NCI-H1048 (cell line): ENCODE data around the gene SLC17A4.
"Not testable (repeated sequence)": the region's sequence is repeated elsewhere in the genome, so short reads cannot be mapped to it uniquely, and the experiment has no call there.

ENCODE experiments used
- DNase-seq: peaks from one replicate; lab custom pipeline; 2025; lab: John Stamatoyannopoulos, UW

Gene SLC17A4, protein sequence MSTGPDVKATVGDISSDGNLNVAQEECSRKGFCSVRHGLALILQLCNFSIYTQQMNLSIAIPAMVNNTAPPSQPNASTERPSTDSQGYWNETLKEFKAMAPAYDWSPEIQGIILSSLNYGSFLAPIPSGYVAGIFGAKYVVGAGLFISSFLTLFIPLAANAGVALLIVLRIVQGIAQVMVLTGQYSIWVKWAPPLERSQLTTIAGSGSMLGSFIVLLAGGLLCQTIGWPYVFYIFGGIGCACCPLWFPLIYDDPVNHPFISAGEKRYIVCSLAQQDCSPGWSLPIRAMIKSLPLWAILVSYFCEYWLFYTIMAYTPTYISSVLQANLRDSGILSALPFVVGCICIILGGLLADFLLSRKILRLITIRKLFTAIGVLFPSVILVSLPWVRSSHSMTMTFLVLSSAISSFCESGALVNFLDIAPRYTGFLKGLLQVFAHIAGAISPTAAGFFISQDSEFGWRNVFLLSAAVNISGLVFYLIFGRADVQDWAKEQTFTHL

DNA sequence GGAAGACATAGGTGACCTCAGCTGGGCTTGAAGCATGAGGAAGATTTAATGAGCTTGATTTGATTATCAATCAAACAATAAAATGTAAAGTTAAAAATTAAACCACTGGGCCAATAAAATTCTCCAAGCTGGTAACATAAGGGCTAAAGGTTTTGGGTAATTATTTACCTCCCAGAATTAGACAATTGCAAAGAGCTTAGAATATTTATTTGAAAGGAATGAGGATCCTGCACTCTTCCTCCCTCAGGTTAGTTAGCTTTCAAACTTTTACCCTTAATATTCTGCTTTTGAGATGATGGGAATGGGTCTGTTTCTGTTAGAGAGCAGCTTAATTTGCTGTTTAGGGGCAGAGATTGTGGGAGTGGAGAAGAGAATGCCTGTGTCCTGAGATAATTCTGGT, at the start of gene SLC17A4:
Gene SLC17A4 (plus strand): TSS at position 208 of the 400 bp plus-strand sequence. CDS start 7,221 bp downstream, outside the sequence.
- no peak for DNase-seq

DNA sequence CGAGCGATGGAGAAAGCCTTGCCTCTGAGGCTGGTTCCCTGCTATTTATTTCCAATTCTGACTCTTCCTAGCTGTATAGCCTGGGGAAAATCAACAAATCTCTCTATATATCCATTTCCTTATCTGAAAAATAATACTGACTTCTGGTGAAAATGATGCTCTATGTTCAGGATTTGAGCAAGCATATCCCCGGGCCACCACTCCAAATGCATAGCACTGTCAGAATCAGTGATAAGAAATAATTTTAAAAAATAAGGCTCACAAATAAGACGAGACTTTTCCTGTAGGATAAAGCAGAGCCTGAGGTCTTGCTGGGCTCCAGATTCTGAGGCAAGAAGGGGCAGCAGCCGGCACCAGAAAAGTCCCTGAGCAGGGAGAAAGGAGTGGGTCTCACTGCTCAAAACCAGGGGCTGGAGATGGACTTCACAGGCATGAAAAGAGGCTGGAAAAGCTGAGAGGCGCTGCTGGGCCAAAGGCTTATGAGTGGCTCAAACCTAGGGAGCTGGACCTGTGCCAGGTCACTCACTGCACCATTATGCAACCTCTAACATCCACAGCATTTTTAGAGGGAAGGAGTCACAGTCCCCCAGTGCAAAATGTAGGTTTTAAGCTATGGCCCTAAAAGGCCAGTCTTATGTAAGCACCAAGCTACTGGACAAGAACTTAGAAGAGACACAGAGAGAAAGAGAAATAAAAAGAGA, 48.1 kb upstream of the SLC17A4 start:
- DNase-seq, result no peak

DNA sequence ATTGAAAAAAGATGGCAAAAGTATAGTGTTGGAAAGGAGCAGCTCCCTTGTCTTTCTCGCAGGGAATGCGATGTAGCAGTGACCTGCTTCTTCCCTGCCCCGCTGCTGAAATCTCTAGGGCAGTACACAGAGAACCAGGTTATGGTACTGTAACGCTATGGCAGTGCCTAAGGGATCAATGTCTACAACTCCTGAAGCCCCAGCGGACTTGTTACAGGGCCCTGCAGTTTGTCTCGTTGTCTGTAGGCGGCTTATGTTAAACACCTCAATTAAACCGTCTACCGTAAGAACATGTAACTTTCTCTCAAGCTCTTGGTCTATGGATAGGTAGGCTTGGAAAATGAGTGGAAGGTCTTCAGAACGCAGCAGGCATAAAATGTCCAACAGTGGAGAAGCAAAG, 44.8 kb upstream of the SLC17A4 start:
- DNase-seq, result no peak

DNA sequence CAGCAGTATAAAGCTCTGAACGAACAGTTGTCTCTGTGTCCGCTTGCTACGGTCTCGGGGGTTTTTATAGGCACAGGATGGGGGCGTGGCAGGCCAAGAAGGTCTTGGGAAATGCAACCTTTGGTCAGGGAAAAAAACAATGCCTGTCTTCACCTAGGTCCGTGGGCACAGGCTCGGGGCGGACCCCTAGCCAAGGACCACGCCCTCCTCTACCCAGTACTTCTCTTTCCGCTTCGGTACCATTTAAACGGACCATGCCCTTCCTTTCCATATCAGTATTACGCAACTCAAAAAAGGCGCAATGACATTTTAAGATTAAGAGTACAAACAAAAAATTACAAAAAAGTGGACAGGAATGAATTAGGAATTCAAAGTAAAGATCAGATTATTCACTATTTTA, 44.3 kb upstream of the SLC17A4 start:
- DNase-seq, result no peak

DNA sequence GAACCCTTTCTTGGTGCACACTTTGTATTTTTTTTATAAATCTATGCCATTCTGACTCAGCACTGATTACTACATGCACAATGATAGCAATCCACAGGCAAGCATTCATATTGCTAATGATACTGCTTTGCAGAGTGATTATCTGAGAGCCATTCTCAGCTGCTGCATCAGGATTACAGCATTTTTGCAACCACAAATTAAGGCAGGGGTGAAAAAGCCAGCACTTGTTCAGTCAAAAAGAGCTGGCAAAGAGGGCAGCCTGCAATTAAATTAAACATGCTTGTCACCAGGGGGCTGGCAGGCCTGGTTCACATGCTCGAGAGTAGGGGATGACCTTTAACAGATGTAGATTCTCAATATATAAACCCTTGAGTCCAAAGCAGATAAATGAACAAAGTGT, 40.7 kb upstream of the SLC17A4 start:
- DNase-seq, result no peak

GRCh38 chr6:25714765-25715164, 39.8 kb upstream of the SLC17A4 start:
- DNase-seq, result no peak

GRCh38 chr6:25715794-25716193, 38.7 kb upstream of the SLC17A4 start:
- no peak for DNase-seq

GRCh38 chr6:25717866-25718740, 36.4 kb upstream of the SLC17A4 start:
- DNase-seq, result no peak

GRCh38 chr6:25726122-25726911, 28.2 kb upstream of the SLC17A4 start:
- no peak for DNase-seq

GRCh38 chr6:25727028-25727427, 27.5 kb upstream of the SLC17A4 start:
- DNase-seq, result no peak

GRCh38 chr6:25730907-25731306, 23.6 kb upstream of the SLC17A4 start:
- DNase-seq, result no peak

- DNase-seq, result no peak
Measured at GRCh38 chr6:25731721-25732120, 22.8 kb upstream of the SLC17A4 start.

- DNase-seq, result no peak
Measured at GRCh38 chr6:25732468-25733198, 21.9 kb upstream of the SLC17A4 start.

- no peak for DNase-seq
Measured at GRCh38 chr6:25735261-25735660, 19.3 kb upstream of the SLC17A4 start.

DNA sequence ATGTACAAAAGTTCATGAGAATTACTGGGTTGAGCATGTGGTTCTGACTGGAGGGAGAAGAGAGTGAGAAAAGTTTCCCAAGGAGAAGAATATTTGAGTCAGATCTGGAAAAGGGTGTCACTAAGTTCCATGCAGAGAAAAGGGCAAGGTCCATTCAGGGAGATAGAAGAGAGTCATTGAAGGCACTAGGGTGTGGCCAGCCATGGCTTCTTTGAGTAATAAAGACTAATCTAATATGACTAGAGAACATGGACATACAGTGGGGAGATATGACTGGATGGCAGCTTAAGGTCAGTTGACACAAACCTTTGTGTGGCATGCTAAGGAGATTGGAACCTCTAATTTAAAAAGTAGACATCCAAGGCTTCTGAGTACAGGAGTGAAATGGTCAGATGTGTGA, 10.7 kb upstream of the SLC17A4 start:
- no peak for DNase-seq

GRCh38 chr6:25745836-25746235, 8.7 kb upstream of the SLC17A4 start:
- no peak for DNase-seq

- DNase-seq, result no peak
Measured at GRCh38 chr6:25746968-25747367, 7.6 kb upstream of the SLC17A4 start.

DNA sequence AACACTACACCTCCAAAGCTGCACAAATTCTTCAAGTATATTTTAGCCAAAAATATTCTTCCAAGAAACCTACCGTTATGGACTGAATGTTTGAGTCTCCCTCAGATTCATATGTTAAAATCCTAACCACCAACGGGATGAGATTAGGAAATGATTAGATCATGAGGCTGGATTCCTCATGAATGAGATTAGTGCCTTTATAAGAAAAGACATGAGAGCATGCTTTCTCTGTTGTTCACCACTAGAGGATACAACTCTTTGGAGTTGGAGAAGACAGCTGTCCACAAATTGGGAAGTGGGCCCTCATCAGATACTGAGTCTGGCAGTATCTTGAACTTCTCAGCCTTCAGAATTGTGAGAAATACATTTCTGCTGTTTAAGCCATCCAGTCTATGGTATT, 7.1 kb upstream of the SLC17A4 start:
- DNase-seq, result no peak

DNA sequence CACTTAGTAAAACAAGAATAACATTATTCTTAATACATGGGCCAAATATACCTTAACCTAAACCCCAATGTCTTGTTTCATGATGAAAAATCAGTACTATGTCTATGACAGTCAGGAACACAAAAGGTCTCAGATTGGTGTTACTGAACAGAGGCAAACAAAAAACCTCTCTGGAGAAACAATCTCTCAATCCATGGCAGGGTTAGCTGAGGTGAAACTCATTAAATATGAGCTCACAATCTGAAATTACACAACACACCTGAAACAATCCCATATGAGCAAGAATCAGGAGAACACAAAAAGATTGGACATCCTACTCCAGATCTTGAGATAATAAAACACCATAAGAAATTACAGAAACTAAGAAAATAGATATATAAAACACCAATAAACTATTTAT, 6.5 kb upstream of the SLC17A4 start:
- DNase-seq, result no peak

GRCh38 chr6:25748601-25749517, 5.7 kb upstream of the SLC17A4 start:
- DNase-seq, result not testable (repeated sequence)
